Activated naive CD4-positive, alpha-beta T cell treated with Interleukin-2 at 50 U/mL for 16 hours (primary cell): ENCODE data around the gene APOA4.
"Not testable (repeated sequence)": the region's sequence is repeated elsewhere in the genome, so short reads cannot be mapped to it uniquely, and the experiment has no call there.

Source experiments
- DNase-seq: peaks from one replicate; pipeline ENCODE4 v3.0.0-alpha.2; 2020

The APOA4 gene

DNA sequence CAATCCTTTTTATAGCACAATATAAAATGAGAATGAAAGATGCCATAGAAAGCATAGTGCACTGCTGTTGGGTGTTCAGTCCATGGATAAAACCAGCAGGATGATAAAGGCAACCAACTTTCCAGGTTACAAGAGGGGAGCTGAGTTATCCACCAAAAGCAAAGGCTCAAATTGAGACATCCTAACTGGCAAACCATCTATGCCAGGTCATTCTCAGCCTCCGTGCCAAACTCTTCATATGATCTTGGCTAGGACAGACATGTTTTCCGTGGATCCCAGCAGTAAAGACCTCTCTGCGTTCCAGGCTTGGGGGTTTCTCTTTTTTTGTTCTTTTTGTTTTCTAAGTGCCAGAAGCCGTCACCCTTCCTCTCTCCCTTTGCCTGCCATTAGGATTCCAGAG, 21.6 kb upstream of the APOA4 start:
- DNase-seq = no peak

DNA sequence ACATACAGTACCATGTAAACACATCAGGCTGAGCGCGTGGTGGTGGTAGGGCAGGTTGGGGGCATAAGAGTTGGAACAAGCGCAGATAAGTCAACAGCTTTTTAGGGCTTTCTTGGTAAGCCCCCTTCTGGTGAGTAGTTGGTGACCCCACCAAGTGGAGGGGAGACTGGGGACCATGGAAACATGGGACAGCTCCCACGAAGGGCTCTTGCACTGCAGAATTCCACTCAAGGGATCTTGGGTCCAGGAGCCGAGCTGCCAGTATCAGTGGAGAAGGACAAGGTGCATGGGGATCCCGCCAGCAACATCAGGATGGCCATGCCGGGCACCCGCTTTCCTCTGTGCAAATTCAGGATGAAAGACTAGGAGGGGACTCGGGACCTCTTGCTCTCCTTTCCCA, 20.6 kb upstream of the APOA4 start:
- no peak for DNase-seq

DNA sequence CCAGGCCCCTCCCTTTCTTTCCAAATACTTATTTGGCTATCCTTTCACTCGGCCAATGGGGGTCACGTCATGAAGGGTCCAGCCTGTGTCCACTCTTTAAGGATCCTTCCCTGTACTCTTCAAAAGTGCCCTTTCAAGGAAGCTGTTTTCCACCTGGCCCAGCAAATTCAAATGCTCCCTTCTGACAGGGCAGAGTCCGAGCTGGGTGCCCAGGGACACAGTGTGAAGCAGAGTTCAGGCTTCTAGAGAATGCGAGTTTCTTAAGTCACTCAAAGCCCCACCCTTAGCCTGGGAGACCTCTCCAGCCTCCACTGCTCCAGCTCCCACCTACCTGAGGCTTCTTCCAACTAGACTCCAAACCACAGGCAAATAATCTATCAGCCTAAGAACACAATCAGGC, 19.8 kb upstream of the APOA4 start:
- no peak for DNase-seq

DNA sequence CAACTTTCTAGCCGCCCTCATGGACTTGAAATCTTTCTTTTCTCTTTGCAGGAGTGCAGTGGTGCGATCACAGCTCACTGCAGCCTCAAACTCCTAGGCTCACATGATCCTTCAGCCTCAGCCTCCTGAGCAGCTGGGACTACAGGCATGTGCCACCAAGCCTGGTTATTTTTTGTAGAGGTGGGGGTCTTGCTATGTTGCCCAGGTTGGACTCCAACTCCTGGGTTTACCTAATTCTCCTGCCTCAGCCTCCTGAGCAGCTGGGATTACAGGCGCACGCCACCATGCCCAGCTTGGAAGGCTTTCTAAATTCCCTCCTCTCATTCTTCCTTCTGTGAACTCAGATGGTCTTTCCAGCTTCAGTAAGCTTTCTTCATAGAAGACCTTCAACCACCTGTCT, 19.0 kb upstream of the APOA4 start:
- DNase-seq = no peak

DNA sequence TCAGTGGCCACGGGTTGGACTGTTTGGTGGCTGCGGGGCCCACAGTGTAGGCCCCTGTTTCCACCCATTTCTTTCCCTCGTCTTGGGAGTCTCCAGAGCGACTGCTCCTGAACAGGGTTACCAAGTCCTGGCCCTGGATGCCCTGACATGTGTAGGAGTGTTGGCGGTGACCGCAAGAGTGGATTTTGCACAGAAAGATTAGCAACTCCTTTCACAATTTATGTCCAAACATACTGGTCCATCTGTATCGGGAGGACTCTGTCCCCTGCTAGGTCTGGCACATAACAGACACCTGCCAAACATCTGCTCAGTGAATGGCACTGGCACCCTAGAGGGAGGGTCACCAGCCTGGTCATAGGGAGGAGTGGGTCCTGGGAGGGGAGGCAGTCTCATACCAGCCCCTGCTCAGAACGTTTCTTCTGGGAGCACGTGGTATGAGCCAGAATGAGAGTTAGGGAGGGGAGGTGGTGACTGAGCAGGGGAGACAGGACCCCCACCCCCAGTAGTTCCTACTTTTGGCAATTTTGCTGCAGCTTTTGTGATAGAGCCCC, 17.7 kb upstream of the APOA4 start:
- no peak for DNase-seq

DNA sequence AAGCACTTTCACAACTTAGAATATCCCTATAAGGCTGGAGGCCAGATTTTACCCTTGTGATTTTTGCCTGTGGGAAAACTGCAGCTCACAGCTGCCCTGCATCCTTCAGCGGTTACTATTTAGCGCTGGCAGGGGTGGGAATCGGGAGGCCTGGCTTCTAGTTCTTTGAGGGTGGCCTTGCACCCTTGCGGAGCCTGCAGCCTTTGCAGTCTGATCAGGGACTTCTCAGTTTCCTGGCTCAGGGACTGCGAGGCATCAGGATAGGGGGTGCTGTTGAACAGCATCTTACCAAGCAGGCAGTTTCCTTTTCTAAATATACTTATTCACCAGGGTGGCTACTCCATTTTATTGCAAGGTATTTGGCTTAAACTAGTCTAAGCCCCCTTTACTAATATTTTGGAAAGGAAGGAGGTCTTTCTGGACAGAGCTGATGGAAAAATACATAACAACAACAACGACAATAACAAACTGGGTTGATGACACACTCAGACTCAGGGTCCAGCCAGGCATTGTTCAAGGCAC, 17.2 kb upstream of the APOA4 start:
- DNase-seq = no peak

DNA sequence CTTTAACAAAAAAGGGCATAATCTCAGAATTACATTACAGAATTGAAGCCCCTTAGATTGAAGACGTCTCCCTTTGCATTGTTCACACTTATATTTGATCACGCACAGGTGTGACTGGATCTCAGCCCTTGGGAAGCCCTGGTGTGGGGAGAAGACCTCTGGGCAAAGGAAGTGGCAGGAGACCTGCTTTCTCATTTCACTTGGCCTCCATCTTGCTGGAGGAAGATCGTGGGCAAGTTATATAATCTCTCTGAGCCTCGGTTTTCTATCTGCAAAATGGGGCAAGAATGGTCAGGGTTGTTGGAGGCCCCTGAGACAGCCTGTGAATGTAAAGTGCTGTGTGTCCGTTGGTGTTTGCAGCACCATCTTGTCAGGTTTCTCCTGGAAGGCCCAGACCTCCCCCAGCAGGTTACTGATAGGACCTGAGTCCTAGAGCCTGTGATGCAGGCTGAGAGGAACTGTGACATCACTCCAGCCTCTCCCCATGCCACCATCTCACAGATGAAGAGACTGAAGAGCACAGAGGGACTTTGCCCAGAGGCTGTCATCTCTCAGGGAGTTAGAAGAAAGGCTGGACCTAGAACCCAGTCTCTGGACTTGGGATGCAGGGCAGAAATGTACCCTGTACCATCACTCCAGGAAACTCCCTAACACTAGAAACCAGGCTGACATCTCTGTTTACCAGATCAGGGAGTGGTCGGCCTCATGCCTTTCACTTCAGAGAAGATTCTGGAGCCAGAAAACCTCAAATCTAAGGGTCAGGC, 15.4 kb upstream of the APOA4 start:
- no peak for DNase-seq

DNA sequence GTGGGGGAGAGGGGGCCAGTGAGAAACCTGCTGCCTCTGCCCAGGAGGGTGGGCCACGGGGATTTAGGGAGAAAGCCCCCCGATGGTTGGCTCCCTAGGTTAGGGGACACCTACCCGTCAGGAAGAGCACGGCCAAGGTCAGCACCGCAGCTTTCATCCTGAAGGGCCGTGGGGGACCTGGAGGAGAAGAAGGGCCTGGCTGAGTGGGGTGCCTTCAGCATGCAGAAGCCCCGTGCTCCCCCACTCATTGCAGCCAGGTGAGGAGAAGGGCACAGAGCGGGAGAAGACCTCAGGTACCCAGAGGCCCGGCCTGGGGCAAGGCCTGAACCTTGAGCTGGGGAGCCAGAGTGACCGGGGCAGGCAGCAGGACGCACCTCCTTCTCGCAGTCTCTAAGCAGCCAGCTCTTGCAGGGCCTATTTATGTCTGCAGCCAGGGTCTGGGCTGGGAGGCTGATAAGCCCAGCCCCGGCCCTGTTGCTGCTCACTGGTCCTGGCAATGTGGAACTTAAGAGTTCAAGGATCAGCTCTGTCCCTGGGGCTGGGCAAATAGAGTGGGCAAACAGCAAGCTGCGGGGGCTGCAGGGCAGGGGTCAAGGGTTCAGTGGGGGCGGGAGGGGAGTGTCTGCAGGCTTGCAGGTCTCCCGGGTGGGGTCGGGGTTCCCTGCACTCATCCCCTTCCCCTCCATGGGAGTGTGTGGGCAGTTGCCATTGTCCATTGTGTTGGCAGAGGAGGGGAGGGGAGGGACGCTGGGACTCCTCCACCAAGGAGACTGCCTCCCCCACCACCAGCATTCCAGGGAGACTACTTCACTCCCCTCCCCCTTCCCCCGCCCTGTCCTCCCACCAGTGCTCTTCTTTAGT, 14.4 kb upstream of the APOA4 start, which contains the start of gene APOA1:
Gene APOA1 (minus strand): TSS at position 392 of the 861 bp plus-strand sequence. CDS start 235 bp downstream, at position 157.
- no peak for DNase-seq

DNA sequence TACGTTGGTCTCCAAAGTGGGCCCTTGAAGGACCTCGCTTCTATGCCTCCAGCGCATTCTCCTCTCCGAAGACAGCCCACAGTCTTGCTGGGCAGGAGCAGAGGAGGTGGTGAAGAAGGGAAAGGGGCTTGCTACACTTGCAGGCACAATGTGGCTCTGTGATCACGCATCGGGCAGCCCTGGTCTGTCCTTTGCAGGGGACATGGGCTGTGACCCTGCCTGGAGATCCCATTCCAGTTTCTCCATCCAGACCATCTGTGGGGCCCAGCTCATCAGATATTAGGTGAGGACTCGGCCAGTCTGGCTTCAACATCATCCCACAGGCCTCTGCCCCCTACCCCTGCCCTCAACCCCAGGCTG, 13.5 kb upstream of the APOA4 start:
- DNase-seq = no peak

DNA sequence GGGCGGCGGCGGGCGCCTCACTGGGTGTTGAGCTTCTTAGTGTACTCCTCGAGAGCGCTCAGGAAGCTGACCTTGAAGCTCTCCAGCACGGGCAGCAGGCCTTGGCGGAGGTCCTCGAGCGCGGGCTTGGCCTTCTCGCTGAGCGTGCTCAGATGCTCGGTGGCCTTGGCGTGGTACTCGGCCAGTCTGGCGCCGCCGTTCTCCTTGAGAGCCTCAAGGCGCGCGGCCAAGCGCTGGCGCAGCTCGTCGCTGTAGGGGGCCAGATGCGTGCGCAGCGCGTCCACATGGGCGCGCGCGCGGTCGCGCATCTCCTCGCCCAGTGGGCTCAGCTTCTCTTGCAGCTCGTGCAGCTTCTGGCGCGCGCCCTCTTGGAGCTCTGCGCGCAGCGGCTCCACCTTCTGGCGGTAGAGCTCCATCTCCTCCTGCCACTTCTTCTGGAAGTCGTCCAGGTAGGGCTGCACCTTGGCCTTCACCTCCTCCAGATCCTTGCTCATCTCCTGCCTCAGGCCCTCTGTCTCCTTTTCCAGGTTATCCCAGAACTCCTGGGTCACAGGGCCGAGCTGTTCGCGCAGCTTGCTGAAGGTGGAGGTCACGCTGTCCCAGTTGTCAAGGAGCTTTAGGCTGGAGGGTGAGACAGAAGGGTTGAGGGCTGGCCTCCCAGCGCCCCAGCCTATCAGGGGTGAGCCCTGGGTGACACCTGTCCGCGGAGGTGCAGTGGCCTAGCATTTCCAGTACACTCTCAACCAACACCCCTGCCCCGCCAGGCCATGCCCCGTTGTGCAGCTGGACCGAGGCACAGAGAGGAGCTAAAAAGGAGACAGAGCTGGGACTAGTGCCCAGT, 12.9 kb upstream of the APOA4 start:
- peak; percentile 76 for DNase-seq

DNA sequence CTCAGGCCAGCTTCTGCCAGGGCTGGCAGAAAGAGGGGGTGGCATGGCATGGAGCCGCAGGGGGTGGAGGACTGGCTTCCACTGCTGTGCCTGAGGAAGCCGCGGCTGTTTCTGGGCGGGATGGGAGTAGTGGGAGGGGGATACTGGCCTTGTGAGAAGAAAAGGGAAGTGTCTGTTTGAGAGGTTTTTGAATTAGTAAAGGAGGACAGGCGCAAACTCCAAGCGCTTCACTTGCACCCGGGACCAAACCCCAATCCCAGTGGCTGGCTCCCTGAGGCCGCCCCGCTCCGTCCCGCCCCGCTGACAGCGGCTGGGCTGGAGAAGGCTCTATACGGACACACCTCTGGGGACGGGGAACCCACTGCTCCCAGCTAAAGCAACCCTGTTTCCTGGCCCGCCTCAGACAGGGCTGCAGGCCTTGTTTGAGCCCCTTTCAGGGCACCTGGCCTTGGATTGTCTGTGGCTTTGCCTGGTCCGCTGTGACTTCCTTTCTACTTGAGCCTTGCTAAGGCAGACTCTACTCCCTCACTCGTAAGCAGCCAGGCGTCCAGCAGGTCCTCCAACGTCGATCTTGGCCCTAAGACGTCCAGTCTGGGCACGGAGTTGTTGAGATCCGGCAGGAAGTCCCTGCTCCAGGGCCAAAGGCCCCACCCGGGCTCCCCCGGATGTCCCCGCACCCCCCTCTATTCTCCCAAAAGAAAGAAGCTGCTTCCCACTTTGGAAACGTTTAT, 12.1 kb upstream of the APOA4 start:
- DNase-seq = no peak

DNA sequence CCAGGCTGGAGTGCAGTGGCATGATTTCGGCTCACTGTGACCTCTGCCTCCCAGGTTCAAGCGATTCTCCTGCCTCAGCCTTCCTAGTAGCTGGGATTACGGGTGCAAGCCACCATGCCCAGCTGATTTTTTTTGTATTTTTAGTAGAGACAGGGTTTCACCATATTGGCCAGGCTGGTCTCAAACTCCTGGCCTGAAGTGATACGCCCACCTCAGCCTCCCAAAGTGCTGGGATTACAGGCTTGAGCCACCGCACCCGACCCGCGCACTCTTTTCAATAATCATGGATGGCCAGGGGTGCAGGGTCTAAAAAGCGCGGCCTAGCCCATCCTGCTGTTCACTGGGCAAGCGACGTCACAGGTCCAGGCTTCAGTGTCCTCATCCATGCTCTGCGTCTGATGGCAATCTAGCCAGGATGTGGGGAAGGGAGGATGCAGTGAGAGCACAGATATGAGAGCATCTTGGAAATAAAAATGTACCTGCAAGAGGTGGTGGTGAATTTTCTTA, 11.5 kb upstream of the APOA4 start:
- not testable (repeated sequence) for DNase-seq

DNA sequence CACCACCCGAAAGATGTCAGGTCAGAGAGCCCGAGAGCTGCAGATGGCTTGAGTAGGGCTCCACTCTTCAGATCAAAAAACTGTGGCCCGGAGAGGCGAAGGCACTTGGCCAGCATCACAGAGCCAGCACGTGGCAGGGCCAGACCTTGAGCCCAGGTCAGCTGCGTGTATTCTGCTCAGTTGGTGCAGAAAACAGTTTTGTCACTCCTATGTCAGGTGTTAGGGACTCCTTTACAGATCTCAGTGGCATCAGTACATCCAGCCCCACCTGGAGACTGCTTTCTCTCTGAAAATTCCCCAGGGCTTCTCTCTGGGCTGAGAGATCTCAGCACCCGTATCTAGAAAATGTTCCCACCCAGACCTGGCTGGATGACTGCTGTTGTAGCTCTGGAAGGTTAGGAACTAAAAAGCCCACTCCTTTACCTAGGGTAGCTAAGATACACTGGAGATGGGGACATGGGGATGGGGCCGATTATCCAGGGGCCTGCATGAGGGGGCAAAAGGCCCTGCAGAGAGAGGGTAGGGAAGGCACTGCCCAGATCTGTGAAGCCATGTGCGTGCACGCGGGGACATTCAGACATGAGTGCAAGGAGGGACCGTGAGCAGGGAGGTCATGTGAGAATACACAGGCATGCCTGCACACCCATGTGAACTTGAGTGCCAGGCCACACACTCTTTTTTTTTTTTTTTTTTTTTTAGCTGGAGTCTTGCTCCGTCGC, 10.9 kb upstream of the APOA4 start:
- DNase-seq = no peak

DNA sequence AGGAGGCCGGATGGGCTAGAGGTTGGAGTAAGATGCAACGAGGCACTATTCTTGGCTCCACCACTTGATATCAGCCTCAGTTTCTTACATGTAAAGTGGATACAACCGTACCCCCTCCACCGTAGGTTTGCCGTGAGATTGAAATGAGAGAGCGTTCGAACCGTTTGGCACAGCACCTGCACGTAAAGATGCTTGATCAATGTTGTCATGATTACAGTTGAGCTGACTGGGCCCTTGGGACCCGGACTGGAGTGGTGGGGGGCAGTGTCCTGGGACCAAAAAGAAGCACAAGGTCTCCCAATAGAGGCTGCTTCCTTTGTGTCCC, 10.3 kb upstream of the APOA4 start:
- DNase-seq = no peak

DNA sequence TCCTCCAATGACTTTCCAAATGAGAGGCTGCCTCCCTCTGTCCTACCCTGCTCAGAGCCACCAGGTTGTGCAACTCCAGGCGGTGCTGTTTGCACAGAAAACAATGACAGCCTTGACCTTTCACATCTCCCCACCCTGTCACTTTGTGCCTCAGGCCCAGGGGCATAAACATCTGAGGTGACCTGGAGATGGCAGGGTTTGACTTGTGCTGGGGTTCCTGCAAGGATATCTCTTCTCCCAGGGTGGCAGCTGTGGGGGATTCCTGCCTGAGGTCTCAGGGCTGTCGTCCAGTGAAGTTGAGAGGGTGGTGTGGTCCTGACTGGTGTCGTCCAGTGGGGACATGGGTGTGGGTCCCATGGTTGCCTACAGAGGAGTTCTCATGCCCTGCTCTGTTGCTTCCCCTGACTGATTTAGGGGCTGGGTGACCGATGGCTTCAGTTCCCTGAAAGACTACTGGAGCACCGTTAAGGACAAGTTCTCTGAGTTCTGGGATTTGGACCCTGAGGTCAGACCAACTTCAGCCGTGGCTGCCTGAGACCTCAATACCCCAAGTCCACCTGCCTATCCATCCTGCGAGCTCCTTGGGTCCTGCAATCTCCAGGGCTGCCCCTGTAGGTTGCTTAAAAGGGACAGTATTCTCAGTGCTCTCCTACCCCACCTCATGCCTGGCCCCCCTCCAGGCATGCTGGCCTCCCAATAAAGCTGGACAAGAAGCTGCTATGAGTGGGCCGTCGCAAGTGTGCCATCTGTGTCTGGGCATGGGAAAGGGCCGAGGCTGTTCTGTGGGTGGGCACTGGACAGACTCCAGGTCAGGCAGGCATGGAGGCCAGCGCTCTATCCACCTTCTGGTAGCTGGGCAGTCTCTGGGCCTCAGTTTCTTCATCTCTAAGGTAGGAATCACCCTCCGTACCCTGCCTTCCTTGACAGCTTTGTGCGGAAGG, 9.5 kb upstream of the APOA4 start:
- DNase-seq = no peak

DNA sequence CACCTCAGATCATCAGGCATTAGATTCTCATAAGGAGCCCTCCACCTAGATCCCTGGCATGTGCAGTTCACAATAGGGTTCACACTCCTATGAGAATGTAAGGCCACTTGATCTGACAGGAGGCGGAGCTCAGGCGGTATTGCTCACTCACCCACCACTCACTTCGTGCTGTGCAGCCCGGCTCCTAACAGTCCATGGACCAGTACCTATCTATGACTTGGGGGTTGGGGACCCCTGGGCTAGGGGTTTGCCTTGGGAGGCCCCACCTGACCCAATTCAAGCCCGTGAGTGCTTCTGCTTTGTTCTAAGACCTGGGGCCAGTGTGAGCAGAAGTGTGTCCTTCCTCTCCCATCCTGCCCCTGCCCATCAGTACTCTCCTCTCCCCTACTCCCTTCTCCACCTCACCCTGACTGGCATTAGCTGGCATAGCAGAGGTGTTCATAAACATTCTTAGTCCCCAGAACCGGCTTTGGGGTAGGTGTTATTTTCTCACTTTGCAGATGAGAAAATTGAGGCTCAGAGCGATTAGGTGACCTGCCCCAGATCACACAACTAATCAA, 8.8 kb upstream of the APOA4 start:
- DNase-seq = no peak

DNA sequence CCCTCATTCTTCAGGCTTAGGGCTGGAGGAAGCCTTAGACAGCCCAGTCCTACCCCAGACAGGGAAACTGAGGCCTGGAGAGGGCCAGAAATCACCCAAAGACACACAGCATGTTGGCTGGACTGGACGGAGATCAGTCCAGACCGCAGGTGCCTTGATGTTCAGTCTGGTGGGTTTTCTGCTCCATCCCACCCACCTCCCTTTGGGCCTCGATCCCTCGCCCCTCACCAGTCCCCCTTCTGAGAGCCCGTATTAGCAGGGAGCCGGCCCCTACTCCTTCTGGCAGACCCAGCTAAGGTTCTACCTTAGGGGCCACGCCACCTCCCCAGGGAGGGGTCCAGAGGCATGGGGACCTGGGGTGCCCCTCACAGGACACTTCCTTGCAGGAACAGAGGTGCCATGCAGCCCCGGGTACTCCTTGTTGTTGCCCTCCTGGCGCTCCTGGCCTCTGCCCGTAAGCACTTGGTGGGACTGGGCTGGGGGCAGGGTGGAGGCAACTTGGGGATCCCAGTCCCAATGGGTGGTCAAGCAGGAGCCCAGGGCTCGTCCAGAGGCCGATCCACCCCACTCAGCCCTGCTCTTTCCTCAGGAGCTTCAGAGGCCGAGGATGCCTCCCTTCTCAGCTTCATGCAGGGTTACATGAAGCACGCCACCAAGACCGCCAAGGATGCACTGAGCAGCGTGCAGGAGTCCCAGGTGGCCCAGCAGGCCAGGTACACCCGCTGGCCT, 7.2 kb upstream of the APOA4 start:
- DNase-seq = no peak

DNA sequence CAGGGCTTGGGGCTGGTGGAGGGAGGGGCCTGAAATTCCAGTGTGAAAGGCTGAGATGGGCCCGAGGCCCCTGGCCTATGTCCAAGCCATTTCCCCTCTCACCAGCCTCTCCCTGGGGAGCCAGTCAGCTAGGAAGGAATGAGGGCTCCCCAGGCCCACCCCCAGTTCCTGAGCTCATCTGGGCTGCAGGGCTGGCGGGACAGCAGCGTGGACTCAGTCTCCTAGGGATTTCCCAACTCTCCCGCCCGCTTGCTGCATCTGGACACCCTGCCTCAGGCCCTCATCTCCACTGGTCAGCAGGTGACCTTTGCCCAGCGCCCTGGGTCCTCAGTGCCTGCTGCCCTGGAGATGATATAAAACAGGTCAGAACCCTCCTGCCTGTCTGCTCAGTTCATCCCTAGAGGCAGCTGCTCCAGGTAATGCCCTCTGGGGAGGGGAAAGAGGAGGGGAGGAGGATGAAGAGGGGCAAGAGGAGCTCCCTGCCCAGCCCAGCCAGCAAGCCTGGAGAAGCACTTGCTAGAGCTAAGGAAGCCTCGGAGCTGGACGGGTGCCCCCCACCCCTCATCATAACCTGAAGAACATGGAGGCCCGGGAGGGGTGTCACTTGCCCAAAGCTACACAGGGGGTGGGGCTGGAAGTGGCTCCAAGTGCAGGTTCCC, 6.5 kb upstream of the APOA4 start, which contains the start of gene APOC3:
Gene APOC3 (plus strand): TSS at position 383 of the 659 bp plus-strand sequence. CDS start 676 bp downstream, outside the sequence.
- no peak for DNase-seq
